SK-N-SH (cell line): ENCODE measurements around the gene DNAH14. TPM values are rescaled to one million over a fixed set of nuclear protein-coding genes. Genes with fewer than 3 reads are reported as not detected.
"Not testable (repeated sequence)": the region's sequence is repeated elsewhere in the genome, so short reads cannot be mapped to it uniquely, and the experiment has no call there.

Experiments
- CTCF ChIA-PET: fragments of 300-600, 350-600 bp; formaldehyde crosslinking; extraction: SDS; loops from one replicate; lab custom pipeline; 2021; lab: Yijun Ruan, JAX
- POLR2A ChIA-PET: fragments of 350-600 bp; sonication (Branson Sonifier 250); formaldehyde crosslinking; extraction: SDS; loops from one replicate; lab custom pipeline; 2020; ENCODE audit warnings: antibody characterized with exemption, inconsistent platforms; lab: Yijun Ruan, JAX
- DNase-seq: peaks from one replicate; pipeline ENCODE4 v3.0.0; 2012
- H2AFZ ChIP-seq: fragments of 200-600 bp; sonication (generic); 2 replicates; pipeline ENCODE4 v1.8.1; 2016; ENCODE audit warnings: antibody characterized with exemption, mild to moderate bottlenecking, low read depth
- H3F3A ChIP-seq: fragments of 200-600 bp; sonication (generic); replicated peaks from 2 replicates; pipeline ENCODE3; 2016; ENCODE audit warnings: antibody characterized with exemption, mild to moderate bottlenecking; ENCODE audit not compliant: insufficient read depth
- H3K27ac ChIP-seq, 2 experiments: fragments of 200-500 bp in 1 of 2; fragments of 200-600 bp in 1 of 2; sonication (Bioruptor generic) in 1 of 2; sonication (generic), shearing (Covaris generic) in 1 of 2; 2 replicates each; pipeline versions ENCODE4 v1.5.1 to v1.6.1; 2014 to 2016; ENCODE audit warnings: low read depth in 2 of 2, inconsistent platforms in 1 of 2, low read length in 1 of 2, mild to moderate bottlenecking in 1 of 2, mixed read lengths in 1 of 2
- H3K27me3 ChIP-seq: fragments of 200-600 bp; sonication (generic), shearing (Covaris generic); 2 replicates; pipeline ENCODE4 v1.6.1; 2016; ENCODE audit warnings: mixed run types; ENCODE audit not compliant: insufficient read depth
- H3K36me3 ChIP-seq, 2 experiments: fragments of 200-500 bp in 1 of 2; fragments of 200-600 bp in 1 of 2; sonication (Bioruptor generic) in 1 of 2; sonication (generic) in 1 of 2; replicated peaks in 1 of 2; 2 replicates each; pipeline versions ENCODE3 to v1.5.1; 2014 to 2016; ENCODE audit warnings: low read length in 1 of 2, mild to moderate bottlenecking in 1 of 2; ENCODE audit not compliant: insufficient read depth in 2 of 2, control insufficient read depth in 1 of 2
- H3K4me1 ChIP-seq, 2 experiments: fragments of 200-500 bp in 1 of 2; fragments of 200-600 bp in 1 of 2; sonication (Bioruptor generic) in 1 of 2; sonication (generic), shearing (Covaris generic) in 1 of 2; 2 replicates each; pipeline versions ENCODE4 v1.5.1 to v1.6.1; 2014 to 2016; ENCODE audit warnings: low read depth in 1 of 2, low read length in 1 of 2, mixed run types in 1 of 2; ENCODE audit not compliant: insufficient read depth in 2 of 2, control insufficient read depth in 1 of 2
- H3K4me2 ChIP-seq: fragments of 200-600 bp; sonication (generic), shearing (Covaris generic); 2 replicates; pipeline ENCODE4 v1.6.1; 2017; ENCODE audit warnings: mixed run types
- H3K4me3 ChIP-seq, 2 experiments: fragments of 200-500 bp in 1 of 2; fragments of 200-600 bp in 1 of 2; sonication (Bioruptor generic) in 1 of 2; sonication (generic), shearing (Covaris generic) in 1 of 2; 2 replicates each; pipeline versions ENCODE4 v1.5.1 to v1.8.1; 2014 to 2016; ENCODE audit warnings: low read depth in 2 of 2, inconsistent platforms in 1 of 2, low read length in 1 of 2, mild to moderate bottlenecking in 1 of 2, mixed read lengths in 1 of 2, moderate library complexity in 1 of 2
- H3K79me2 ChIP-seq: fragments of 200-600 bp; sonication (generic); 2 replicates; pipeline ENCODE4 v1.8.1; 2017; ENCODE audit warnings: mild to moderate bottlenecking; ENCODE audit not compliant: insufficient read depth
- H3K9ac ChIP-seq: fragments of 200-600 bp; sonication (generic); 2 replicates; pipeline ENCODE4 v1.6.1; 2017; ENCODE audit warnings: mixed run types
- H3K9me2 ChIP-seq: fragments of 200-600 bp; sonication (generic); 2 replicates; pipeline ENCODE4 v1.6.1; 2017; ENCODE audit warnings: mixed run types
- H3K9me3 ChIP-seq: fragments of 200-600 bp; sonication (generic); 2 replicates; pipeline ENCODE4 v1.6.1; 2017; ENCODE audit warnings: mixed run types, mild to moderate bottlenecking, moderate library complexity
- H4K20me1 ChIP-seq: fragments of 200-600 bp; sonication (generic); 2 replicates; pipeline ENCODE4 v1.6.1; 2017; ENCODE audit warnings: mild to moderate bottlenecking, mixed run types; ENCODE audit not compliant: insufficient read depth
- ELF1 ChIP-seq: IDR thresholded peaks from 2 replicates; pipeline ENCODE4 v1.4.0; 2012
- FOSL2 ChIP-seq: IDR thresholded peaks from 2 replicates; pipeline ENCODE4 v1.4.0; 2012; ENCODE audit warnings: low read depth, mild to moderate bottlenecking, moderate library complexity, borderline replicate concordance
- FOXM1 ChIP-seq: IDR thresholded peaks from 2 replicates; pipeline ENCODE4 v1.4.0; 2012; ENCODE audit warnings: low read depth, mild to moderate bottlenecking
- GABPA ChIP-seq: IDR thresholded peaks from 2 replicates; pipeline ENCODE4 v1.4.0; 2012; ENCODE audit warnings: low read depth, mild to moderate bottlenecking
- MXI1 ChIP-seq: IDR thresholded peaks from 2 replicates; pipeline ENCODE4 v1.6.1; 2012; ENCODE audit warnings: mild to moderate bottlenecking, low read depth, low read length, improper control_type of control experiment
- NFIC ChIP-seq: IDR thresholded peaks from 2 replicates; pipeline ENCODE4 v1.4.0; 2012; ENCODE audit warnings: borderline replicate concordance
- POLR2AphosphoS5 ChIP-seq: IDR thresholded peaks from 2 replicates; pipeline ENCODE4 v1.6.1; 2012; ENCODE audit warnings: low read depth, low read length
- RCOR1 ChIP-seq: fragments of 150-350 bp; IDR thresholded peaks from 2 replicates; pipeline ENCODE4 v1.6.1; 2017; ENCODE audit warnings: antibody characterized with exemption, low read length
- RFX5 ChIP-seq: IDR thresholded peaks from 2 replicates; pipeline ENCODE4 v1.6.1; 2012; ENCODE audit warnings: mild to moderate bottlenecking, improper control_type of control experiment, low read length
- SIN3A ChIP-seq: IDR thresholded peaks from 2 replicates; pipeline ENCODE4 v1.6.1; 2012; ENCODE audit warnings: low read depth, mild to moderate bottlenecking, low read length, moderate library complexity, borderline replicate concordance
- TAF1 ChIP-seq: IDR thresholded peaks from 2 replicates; pipeline ENCODE4 v1.6.1; 2012; ENCODE audit warnings: low read depth, mild to moderate bottlenecking, low read length, moderate library complexity, borderline replicate concordance
- TCF12 ChIP-seq: IDR thresholded peaks from 2 replicates; pipeline ENCODE4 v1.4.0; 2012
- TEAD4 ChIP-seq: IDR thresholded peaks from 2 replicates; pipeline ENCODE4 v1.4.0; 2012; ENCODE audit warnings: mild to moderate bottlenecking, borderline replicate concordance; ENCODE audit not compliant: insufficient read depth
- WGBS: methylation state at CpG from one replicate; pipeline ENCODE4 v1.1.6; 2017; ENCODE audit warnings: low lambda C conversion rate; 5-methylcytosine and 5-hydroxymethylcytosine counted together
- polyA plus RNA-seq, 3 experiments: library from polyadenylated mRNA; depleted of rRNA; stranded (reverse); fragments of >200 nt; gene quantifications; 2 replicates each; pipeline ENCODE4 v1.2.3, GENCODE V29; 2012
- TF ChIP-seq, protein P1 (sequence below): fragments of 150-350 bp; IDR thresholded peaks from 2 replicates; pipeline ENCODE4 v1.6.1; 2017; ENCODE audit warnings: antibody characterized with exemption, low read length, low read depth, borderline replicate concordance
- TF ChIP-seq, protein P2 (sequence below): IDR thresholded peaks from 2 replicates; pipeline ENCODE4 v1.6.1; 2012; ENCODE audit warnings: mild to moderate bottlenecking, low read depth, low read length, moderate library complexity
- TF ChIP-seq, protein P3 (sequence below): IDR thresholded peaks from 2 replicates; pipeline ENCODE4; 2012

DNAH14 gene
- polyA plus RNA-seq, 1 of the 3 experiments (the other 2 are of a cell fraction), result 8.0 TPM

DNA sequence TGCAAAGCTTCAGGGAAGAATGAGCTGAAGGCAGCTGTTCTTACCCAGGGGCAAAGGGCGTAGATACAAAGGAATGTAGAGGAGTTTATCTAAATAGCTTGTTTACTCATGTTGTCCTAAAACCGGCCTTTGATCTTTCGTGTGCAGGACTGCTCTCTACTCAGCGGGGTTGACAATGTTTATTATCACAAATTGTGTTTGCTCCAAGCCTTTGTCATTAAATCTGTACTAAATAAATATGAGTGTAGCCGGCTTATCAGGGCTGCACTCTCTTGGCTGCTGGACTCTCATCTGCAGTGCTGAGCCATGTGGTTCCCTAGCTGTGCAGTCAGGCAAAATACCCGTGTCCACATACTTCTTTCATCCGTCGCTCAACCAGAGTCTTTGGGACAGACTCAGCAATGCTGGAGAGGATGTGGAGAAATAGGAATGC is 299.4 kb downstream of the DNAH14 start:
- ChIA-PET CTCF (interaction anchor here (1.3 kb wide), 1 partner anchor 10 kb away, joined by 3 read pairs; no protein-coding TSS in a partner anchor), POLR2A (no interaction called here)
- no peak for DNase-seq
- Histone ChIP-seq H3K36me3 (no peaks in the 10 kb centered on the region), H3K9me3 (no peaks in the 10 kb centered on the region), H3F3A (no peaks in the 10 kb centered on the region), H3K4me3 (no peak overlapping the region), H3K4me1 (peaks cover 0 to 2% of the 10 kb centered on the region in 2 experiments; a peak in 1 of 4 replicates), H3K27me3 (no peaks in the 10 kb centered on the region), H3K9me2 (no peaks in the 10 kb centered on the region), H3K9ac (no peak overlapping the region), H3K27ac (no peak overlapping the region), H4K20me1 (no peaks in the 10 kb centered on the region), H3K4me2 (no peak overlapping the region), H3K79me2 (no peaks in the 10 kb centered on the region), H2AFZ (no peak overlapping the region)
- 60% methylated on average over 8 of the region's 8 CpGs for WGBS
- TF ChIP-seq GABPA (no peak), POLR2AphosphoS5 (no peak), SIN3A (no peak), FOSL2 (no peak)

DNA sequence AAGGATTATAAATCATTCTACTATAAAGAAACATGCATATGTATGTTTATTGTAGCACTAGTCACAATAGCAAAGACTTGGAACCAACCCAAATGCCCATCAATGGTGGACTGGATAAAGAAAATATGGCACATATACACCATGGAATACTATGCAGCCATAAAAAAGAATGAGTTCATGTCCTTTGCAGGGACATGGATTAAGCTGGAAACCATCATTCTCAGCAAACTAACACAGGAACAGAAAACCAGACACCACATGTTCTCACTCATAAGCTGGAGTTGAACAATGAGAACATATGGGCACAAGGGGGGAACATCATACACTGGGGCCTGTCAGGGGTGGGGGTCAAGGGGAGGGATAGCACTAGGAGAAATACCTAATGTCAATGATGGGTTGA is 300.0 kb downstream of the DNAH14 start:
- H3K9me2 ChIP-seq, DNase-seq, H4K20me1 ChIP-seq, H3K27ac ChIP-seq, H2AFZ ChIP-seq, H3K9me3 ChIP-seq, H3K79me2 ChIP-seq, H3F3A ChIP-seq, POLR2A ChIA-PET, CTCF ChIA-PET, H3K36me3 ChIP-seq, H3K4me1 ChIP-seq, H3K4me3 ChIP-seq, H3K9ac ChIP-seq, H3K4me2 ChIP-seq, H3K27me3 ChIP-seq: not testable (repeated sequence)

DNA sequence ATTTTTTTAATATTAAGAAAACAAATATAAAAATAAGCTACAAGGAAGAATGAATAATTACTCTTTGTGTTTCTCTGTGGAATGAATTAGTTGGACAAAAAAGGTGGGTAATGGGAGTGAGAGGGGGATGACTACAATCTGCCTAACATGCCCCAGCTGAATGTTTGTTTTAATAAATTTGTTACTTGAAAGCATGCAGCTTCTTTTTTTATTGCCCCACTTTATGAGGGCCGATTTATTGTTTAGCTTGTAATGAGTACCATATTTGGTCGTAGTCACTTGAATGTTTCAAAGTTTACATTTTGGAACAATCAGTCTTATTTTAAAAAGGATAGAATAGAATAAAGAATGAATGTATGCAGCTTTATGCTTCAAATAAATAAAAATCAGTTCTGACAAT is 301.0 kb downstream of the DNAH14 start:
- Histone ChIP-seq H3K4me2 (no peak overlapping the region), H4K20me1 (no peaks in the 10 kb centered on the region), H2AFZ (no peak overlapping the region), H3K27me3 (no peaks in the 10 kb centered on the region), H3K4me3 (no peak overlapping the region), H3K9me2 (no peaks in the 10 kb centered on the region), H3K9ac (no peak overlapping the region), H3K36me3 (no peaks in the 10 kb centered on the region), H3K27ac (no peak overlapping the region), H3K9me3 (no peaks in the 10 kb centered on the region), H3K4me1 (no peaks in the 10 kb centered on the region), H3F3A (no peaks in the 10 kb centered on the region), H3K79me2 (no peaks in the 10 kb centered on the region)
- WGBS, result 42% methylated on average over 2 of the region's 2 CpGs
- ChIA-PET CTCF (interaction anchor here (1.1 kb wide), 1 partner anchor 377 kb away, joined by 3 read pairs; no protein-coding TSS in a partner anchor), POLR2A (no interaction called here)
- no peak for DNase-seq
- TF ChIP-seq, protein P1, sequence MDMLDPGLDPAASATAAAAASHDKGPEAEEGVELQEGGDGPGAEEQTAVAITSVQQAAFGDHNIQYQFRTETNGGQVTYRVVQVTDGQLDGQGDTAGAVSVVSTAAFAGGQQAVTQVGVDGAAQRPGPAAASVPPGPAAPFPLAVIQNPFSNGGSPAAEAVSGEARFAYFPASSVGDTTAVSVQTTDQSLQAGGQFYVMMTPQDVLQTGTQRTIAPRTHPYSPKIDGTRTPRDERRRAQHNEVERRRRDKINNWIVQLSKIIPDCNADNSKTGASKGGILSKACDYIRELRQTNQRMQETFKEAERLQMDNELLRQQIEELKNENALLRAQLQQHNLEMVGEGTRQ, result no peak
- TF ChIP-seq, protein P2, sequence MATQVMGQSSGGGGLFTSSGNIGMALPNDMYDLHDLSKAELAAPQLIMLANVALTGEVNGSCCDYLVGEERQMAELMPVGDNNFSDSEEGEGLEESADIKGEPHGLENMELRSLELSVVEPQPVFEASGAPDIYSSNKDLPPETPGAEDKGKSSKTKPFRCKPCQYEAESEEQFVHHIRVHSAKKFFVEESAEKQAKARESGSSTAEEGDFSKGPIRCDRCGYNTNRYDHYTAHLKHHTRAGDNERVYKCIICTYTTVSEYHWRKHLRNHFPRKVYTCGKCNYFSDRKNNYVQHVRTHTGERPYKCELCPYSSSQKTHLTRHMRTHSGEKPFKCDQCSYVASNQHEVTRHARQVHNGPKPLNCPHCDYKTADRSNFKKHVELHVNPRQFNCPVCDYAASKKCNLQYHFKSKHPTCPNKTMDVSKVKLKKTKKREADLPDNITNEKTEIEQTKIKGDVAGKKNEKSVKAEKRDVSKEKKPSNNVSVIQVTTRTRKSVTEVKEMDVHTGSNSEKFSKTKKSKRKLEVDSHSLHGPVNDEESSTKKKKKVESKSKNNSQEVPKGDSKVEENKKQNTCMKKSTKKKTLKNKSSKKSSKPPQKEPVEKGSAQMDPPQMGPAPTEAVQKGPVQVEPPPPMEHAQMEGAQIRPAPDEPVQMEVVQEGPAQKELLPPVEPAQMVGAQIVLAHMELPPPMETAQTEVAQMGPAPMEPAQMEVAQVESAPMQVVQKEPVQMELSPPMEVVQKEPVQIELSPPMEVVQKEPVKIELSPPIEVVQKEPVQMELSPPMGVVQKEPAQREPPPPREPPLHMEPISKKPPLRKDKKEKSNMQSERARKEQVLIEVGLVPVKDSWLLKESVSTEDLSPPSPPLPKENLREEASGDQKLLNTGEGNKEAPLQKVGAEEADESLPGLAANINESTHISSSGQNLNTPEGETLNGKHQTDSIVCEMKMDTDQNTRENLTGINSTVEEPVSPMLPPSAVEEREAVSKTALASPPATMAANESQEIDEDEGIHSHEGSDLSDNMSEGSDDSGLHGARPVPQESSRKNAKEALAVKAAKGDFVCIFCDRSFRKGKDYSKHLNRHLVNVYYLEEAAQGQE, result no peak
- no peak for TF ChIP-seq RCOR1
- no peak for TF ChIP-seq NFIC
- no peak for TF ChIP-seq FOXM1
- TF ChIP-seq, protein P3, sequence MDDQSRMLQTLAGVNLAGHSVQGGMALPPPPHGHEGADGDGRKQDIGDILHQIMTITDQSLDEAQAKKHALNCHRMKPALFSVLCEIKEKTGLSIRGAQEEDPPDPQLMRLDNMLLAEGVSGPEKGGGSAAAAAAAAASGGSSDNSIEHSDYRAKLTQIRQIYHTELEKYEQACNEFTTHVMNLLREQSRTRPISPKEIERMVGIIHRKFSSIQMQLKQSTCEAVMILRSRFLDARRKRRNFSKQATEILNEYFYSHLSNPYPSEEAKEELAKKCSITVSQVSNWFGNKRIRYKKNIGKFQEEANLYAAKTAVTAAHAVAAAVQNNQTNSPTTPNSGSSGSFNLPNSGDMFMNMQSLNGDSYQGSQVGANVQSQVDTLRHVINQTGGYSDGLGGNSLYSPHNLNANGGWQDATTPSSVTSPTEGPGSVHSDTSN, result no peak
- TF ChIP-seq TCF12, result no peak
- no peak for TF ChIP-seq TEAD4
- no peak for TF ChIP-seq MXI1
- TF ChIP-seq ELF1, result no peak
- TF ChIP-seq TAF1, result no peak
- TF ChIP-seq POLR2AphosphoS5, result no peak
- TF ChIP-seq RFX5, result no peak
- no peak for TF ChIP-seq FOSL2
